NT2/D1 (cell line): Measurements from ENCODE around the gene BSG.

Source experiments
- DNase-seq: peaks from one replicate; pipeline ENCODE4 v3.0.0-alpha.2; 2011; ENCODE audit warnings: low read depth, low spot score
- H3K27me3 ChIP-seq: 2 replicates; pipeline ENCODE4 v1.6.0; 2011; ENCODE audit warnings: mild to moderate bottlenecking; ENCODE audit not compliant: insufficient read length, insufficient read depth
- H3K36me3 ChIP-seq: 2 replicates; pipeline ENCODE4 v1.6.1; 2011; ENCODE audit warnings: mild to moderate bottlenecking, low read length, mixed read lengths; ENCODE audit not compliant: insufficient read depth, insufficient read length
- H3K4me1 ChIP-seq: 2 replicates; pipeline ENCODE4 v1.5.1; 2011; ENCODE audit not compliant: insufficient read depth, insufficient read length
- H3K4me3 ChIP-seq: 2 replicates; pipeline ENCODE4 v1.5.1; 2011; ENCODE audit warnings: low read depth; ENCODE audit not compliant: insufficient read length
- H3K9ac ChIP-seq: 2 replicates; pipeline ENCODE4 v1.6.0; 2011; ENCODE audit warnings: low read depth; ENCODE audit not compliant: insufficient read length
- H3K9me3 ChIP-seq: 2 replicates; pipeline ENCODE4 v1.5.1; 2011; ENCODE audit warnings: mild to moderate bottlenecking, low read length; ENCODE audit not compliant: insufficient read depth
- SUZ12 ChIP-seq: IDR thresholded peaks from 2 replicates; pipeline ENCODE4 v1.6.1; 2011; ENCODE audit not compliant: insufficient read length, insufficient read depth; ENCODE audit errors: extremely low read depth
- YY1 ChIP-seq: IDR thresholded peaks from 2 replicates; pipeline ENCODE4 v1.6.1; 2011; ENCODE audit not compliant: insufficient read length, insufficient read depth
- ZNF274 ChIP-seq: IDR thresholded peaks from 2 replicates; pipeline ENCODE4 v1.6.1; 2011; ENCODE audit warnings: mild to moderate bottlenecking, low read depth, low read length

The BSG gene

DNA sequence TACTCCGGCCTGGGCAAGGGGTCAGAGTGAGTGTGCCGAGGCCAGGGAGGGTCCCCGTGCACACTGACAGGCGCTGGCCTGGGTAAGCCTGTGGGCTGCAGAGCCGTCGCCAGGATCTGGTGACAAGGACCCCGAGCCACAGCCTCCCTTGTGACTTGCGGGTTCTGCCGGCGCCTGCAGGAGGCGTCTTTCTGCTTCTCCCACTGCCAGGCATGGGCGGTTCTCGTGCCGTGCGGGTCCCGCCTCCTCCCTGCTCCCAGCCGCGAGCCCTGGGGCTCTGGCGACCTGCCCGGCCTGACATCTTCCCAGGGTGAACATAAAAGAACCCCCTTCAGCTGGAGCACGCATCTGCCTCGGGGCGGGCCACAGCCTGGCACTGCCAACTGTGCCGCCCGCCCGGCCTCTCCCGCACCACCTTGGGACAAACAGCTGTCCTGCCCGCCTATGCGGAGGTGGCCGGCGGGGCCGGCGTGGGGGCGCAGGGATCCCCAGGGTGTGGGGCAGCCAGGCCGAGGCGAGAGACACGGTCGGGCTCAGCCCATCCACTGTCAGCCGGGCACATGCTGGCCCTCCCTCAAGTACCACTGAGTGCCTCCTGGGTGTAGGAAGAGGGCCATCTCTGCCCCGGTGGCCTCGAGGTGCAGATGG is 15.8 kb downstream of the BSG start:
- H3K4me3 ChIP-seq: no peak overlapping the region
- TF ChIP-seq SUZ12 (no peak), YY1 (no peak), ZNF274 (no peak)
- H3K9me3 ChIP-seq: no peaks in the 10 kb centered on the region
- H3K27me3 ChIP-seq: peaks cover 43% of the 10 kb centered on the region
- peak overlapping the region; percentile 42 for H3K9ac ChIP-seq
- H3K36me3 ChIP-seq: peaks cover 12% of the 10 kb centered on the region
- H3K4me1 ChIP-seq: peaks cover 37% of the 10 kb centered on the region
- peak; percentile 75 for DNase-seq

DNA sequence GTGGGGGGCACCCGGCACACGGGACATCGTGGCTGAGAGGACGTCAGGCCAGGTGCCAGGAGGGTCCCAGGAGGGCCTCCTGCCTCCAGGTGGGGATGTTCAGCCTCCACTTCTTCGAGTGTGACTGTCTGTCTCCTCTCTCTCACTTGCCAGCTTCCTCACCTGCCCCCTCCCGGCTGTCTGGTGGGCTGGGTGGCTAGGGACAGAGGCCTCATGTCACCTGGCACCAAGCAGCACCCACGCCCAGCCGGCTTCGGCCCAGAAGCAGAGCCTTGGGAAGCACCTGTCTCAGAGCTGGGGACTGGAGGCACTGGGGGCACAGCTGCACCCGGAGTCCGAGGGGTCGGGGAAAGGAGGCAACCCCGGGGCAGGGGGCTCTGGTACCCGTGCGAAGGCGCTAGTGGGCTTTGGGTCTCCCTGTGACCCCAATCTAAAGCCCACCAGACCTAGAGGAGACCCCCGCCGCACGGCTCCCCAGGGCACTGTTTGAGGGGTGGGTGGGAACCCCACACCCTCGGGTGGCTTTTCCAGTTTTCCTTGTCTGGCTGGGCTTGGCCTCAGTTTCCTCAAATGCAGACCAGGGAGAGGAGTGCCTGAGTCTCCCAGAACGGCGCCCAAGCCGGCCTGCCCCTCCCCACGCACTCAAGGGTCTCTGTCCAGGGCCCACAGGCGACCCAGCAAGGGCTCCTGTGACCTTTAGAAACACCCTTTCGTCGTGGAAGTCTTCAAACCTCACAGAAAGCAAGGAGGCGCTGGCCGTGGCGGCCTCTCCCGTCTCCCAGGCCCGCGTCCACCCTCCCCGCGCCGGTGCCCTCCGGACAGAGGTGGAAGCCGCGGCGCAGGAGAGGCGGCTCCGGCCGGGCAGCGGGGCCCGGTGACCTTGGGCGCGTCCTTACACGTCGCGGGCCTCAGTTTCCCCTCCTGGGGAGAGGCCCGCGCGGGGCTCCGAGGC is 16.6 kb downstream of the BSG start:
- Histone ChIP-seq H3K9ac (peak overlapping the region; percentile 59), H3K4me3 (peak overlapping the region; percentile 22), H3K4me1 (peaks cover 35% of the 10 kb centered on the region), H3K27me3 (peaks cover 49% of the 10 kb centered on the region), H3K9me3 (no peaks in the 10 kb centered on the region), H3K36me3 (peaks cover 4% of the 10 kb centered on the region)
- no peak for TF ChIP-seq YY1
- no peak for TF ChIP-seq ZNF274
- TF ChIP-seq SUZ12: no peak
- no peak for DNase-seq

DNA sequence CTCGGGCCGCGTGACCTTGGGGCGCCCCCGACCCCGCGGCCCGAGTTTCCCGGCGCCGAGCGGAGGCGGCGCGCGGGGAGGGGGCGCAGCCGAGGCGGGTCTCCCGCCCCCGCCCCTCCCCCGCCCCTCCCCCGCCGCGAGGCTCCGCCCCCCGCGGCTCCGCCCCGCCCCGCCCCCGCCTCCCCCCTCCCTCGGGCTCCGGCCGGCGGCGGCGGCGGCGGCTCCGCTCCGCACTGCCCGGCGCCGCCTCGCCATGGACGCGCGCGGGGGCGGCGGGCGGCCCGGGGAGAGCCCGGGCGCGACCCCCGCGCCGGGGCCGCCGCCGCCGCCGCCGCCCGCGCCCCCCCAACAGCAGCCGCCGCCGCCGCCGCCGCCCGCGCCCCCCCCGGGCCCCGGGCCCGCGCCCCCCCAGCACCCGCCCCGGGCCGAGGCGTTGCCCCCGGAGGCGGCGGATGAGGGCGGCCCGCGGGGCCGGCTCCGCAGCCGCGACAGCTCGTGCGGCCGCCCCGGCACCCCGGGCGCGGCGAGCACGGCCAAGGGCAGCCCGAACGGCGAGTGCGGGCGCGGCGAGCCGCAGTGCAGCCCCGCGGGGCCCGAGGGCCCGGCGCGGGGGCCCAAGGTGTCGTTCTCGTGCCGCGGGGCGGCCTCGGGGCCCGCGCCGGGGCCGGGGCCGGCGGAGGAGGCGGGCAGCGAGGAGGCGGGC is 17.4 kb downstream of the BSG start, which contains the start of gene HCN2:
Gene HCN2, plus strand, starts transcription at position 189 of the 703 bp plus-strand sequence. Its CDS starts 65 bp downstream, at position 254.
- peak within 1 kb of the TSS; percentile 32 for H3K4me3 ChIP-seq
- peaks cover 33% of the 10 kb centered on the region for H3K4me1 ChIP-seq
- DNase-seq: no peak
- peak within 1 kb of the TSS; percentile 59 for H3K9ac ChIP-seq
- H3K36me3 ChIP-seq: no peaks in the 10 kb centered on the region
- H3K9me3 ChIP-seq: no peaks in the 10 kb centered on the region
- peaks cover 57% of the 10 kb centered on the region for H3K27me3 ChIP-seq
- TF ChIP-seq SUZ12: no peak
- TF ChIP-seq YY1: no peak
- no peak for TF ChIP-seq ZNF274

DNA sequence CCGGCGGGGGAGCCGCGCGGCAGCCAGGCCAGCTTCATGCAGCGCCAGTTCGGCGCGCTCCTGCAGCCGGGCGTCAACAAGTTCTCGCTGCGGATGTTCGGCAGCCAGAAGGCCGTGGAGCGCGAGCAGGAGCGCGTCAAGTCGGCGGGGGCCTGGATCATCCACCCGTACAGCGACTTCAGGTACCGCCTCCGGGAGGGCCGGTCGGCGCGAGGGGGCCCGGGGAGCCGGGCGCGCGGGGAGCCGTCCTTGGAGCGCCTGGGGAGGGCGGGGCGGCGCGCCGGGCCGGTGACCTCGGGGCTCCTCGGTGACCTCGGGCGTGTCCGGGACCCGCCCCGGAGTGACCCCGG is 18.0 kb downstream of the BSG start:
- no peak for DNase-seq
- Histone ChIP-seq H3K36me3 (no peaks in the 10 kb centered on the region), H3K27me3 (peaks cover 57% of the 10 kb centered on the region), H3K4me3 (peak overlapping the region; percentile 32), H3K4me1 (peaks cover 36% of the 10 kb centered on the region), H3K9ac (peak overlapping the region; percentile 21), H3K9me3 (no peaks in the 10 kb centered on the region)
- TF ChIP-seq SUZ12 (no peak), ZNF274 (no peak), YY1 (no peak)

DNA sequence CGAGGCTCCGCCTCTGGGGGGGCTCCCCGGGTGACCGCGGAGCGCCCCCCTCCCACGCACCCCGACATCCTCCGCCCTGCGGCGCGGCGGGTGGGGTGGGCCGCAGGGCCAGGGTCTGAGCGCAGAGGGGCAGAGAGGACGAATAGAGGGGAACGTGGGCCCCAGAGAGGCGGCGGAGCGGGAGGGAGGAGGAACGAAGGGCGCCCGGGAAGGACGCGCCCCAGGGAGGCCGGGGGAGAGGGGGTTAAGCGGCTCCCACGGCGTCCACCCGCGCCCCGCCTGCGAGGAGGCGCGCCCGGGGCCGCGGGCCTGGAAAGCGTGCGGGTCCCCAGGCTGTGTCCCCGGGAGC is 18.3 kb downstream of the BSG start:
- Histone ChIP-seq H3K9ac (peak overlapping the region; percentile 21), H3K9me3 (no peaks in the 10 kb centered on the region), H3K4me1 (peaks cover 36% of the 10 kb centered on the region), H3K4me3 (peak overlapping the region; percentile 32), H3K36me3 (no peaks in the 10 kb centered on the region), H3K27me3 (peaks cover 57% of the 10 kb centered on the region)
- TF ChIP-seq YY1: no peak
- TF ChIP-seq ZNF274: no peak
- TF ChIP-seq SUZ12: no peak
- no peak for DNase-seq

DNA sequence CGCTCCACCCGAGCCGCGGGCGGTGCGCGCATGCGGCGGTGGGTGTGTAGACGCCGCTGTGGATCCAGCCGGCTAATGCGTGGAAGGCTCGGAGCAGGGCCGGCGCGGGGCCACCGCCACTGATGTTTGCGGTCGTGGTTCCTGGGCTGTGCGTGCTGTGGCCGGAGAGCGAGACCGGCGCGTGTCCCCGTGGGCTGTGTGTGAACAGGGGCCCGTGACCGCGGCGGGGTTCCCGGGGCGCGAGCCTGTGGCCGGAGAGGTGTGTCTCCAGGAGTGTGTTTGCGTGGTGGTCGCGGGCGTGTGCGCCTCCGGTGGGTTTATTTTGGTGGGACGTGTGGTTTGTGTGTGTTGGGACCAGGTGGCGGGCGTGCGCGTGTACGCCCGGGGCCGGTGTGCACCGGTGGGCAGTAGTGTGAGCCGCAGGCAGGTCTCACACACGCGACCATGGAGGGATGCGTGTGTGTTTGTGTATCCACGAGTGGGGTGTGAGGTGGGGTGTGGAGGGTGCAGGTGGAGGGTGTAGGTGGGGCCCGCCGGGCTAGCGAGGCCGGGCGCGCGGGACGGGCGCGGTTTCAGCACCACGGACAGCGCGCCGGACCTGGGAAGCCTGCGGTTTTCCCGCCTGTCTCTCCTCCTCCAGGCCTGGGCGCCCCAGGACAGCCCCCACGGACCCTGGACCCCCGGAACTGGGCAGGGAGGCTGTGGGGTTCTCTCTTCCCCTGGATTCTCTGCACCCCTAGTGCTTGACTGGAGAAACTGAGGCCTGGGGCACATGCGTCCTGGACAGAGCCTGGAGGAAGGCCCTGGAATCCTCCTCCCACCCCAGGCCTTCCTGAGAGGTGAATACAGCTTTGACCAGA is 18.9 kb downstream of the BSG start:
- no peak for TF ChIP-seq YY1
- no peak for TF ChIP-seq ZNF274
- no peak for TF ChIP-seq SUZ12
- peak overlapping the region; percentile 32 for H3K4me3 ChIP-seq

More for the DNA sequence above, 18.9 kb downstream of the BSG start:
- peaks cover 57% of the 10 kb centered on the region for H3K27me3 ChIP-seq
- no peaks in the 10 kb centered on the region for H3K36me3 ChIP-seq
- DNase-seq: no peak
- H3K9me3 ChIP-seq: no peaks in the 10 kb centered on the region
- peaks cover 30% of the 10 kb centered on the region for H3K4me1 ChIP-seq
- H3K9ac ChIP-seq: peak overlapping the region; percentile 21
